Ovary (tissue), 9 donors: ENCODE measurements around the gene FALEC. TPM values are rescaled to one million over a fixed set of nuclear protein-coding genes. Genes with fewer than 3 reads are reported as not detected.
"Not testable (repeated sequence)": the region's sequence is repeated elsewhere in the genome, so short reads cannot be mapped to it uniquely, and the experiment has no call there.

Experiments
- DNase-seq, 5 donors: peaks; one replicate each; pipeline ENCODE4 v3.0.0-alpha.2; 2019 to 2020
- H3K27ac ChIP-seq, 2 donors: fragments of 200-600 bp; one replicate each; pipeline versions ENCODE4 v1.5.1 to v1.8.0; 2019 to 2022
- H3K27me3 ChIP-seq: fragments of 200-600 bp; one replicate; pipeline ENCODE4 v1.8.0; 2022
- H3K36me3 ChIP-seq: fragments of 200-600 bp; sonication (generic); one replicate; pipeline ENCODE4 v1.5.1; 2019
- H3K4me1 ChIP-seq: one replicate; pipeline ENCODE4 v1.8.1; 2013; ENCODE audit warnings: mild to moderate bottlenecking, moderate library complexity; ENCODE audit not compliant: insufficient read depth
- H3K4me3 ChIP-seq: fragments of 200-600 bp; sonication (generic); one replicate; pipeline ENCODE4 v1.5.1; 2017
- H3K9me3 ChIP-seq, 2 donors: fragments of 200-600 bp in 1 of 2; sonication (generic) in 1 of 2; one replicate each; pipeline versions ENCODE4 v1.5.1 to v1.8.1; 2013 to 2019; ENCODE audit warnings: mild to moderate bottlenecking in 1 of 2, moderate library complexity in 1 of 2
- EP300 ChIP-seq: sonication (generic); formaldehyde crosslinking; IDR thresholded peaks from one replicate; pipeline ENCODE4 v1.6.1; 2017; ENCODE audit warnings: antibody characterized with exemption
- POLR2A ChIP-seq: fragments of 450-650 bp; IDR thresholded peaks from one replicate; pipeline ENCODE4 v1.6.1; 2017; ENCODE audit warnings: antibody characterized with exemption, mild to moderate bottlenecking, moderate library complexity
- WGBS, 3 donors: extraction: QIAGEN DNeasy Blood & Tissue Kit in 1 of 3; methylation state at CpG; one replicate each; pipeline versions ENCODE4 v1.1.5 to v1.1.7; 2013 to 2017; 5-methylcytosine and 5-hydroxymethylcytosine counted together
- intact Hi-C, 4 donors: fragments of 100-400 bp; cut with DNase I; formaldehyde crosslinking; loops; one replicate each; pipeline versions ENCODE4 v1.11.0 to v1.15.1; 2022 to 2023
- microRNA-seq, 3 donors: library from miRNA; unstranded; fragments of <30 nt; microRNA quantifications; one replicate each; pipeline versions ENCODE4 to v1.2.0, GENCODE V29; 2019 to 2020
- polyA plus RNA-seq, 2 donors: library from polyadenylated mRNA; stranded (reverse); fragments of 200-250 nt in 1 of 2; fragments of 350-450 nt in 1 of 2; fragmentation: Illumina TruSeq in 1 of 2; extraction: RNeasy Lipid Tissue Mini Kit (QIAGEN cat#74804) in 1 of 2; gene quantifications; one replicate each; pipeline ENCODE4 v1.2.3, GENCODE V29; 2013 to 2014
- small RNA-seq: library from RNA; depleted of rRNA; stranded (forward); fragments of <200 nt; gene quantifications from one replicate; pipeline ENCODE3, GENCODE V24; 2016
- total RNA-seq, 7 donors: library from RNA; depleted of rRNA in 2 of 7; stranded (reverse); fragments of >200 nt in 2 of 7; fragmentation: NEBNext Ultra II Directional in 3 of 7; extraction: Animal tissue kit (Norgen Biotek cat#: 25700) in 3 of 7; gene quantifications; one replicate each; pipeline versions ENCODE4 v1.1.0 to v1.2.4, GENCODE V29; 2016 to 2023
- TF ChIP-seq, protein P1 (sequence below), 3 donors: fragments of 450-650 bp in 2 of 3; fragments of 200-600 bp in 1 of 3; IDR thresholded peaks; one replicate each; pipeline versions ENCODE4 v1.5.1 to v1.8.0; 2016 to 2022; ENCODE audit warnings: antibody characterized with exemption in 3 of 3, mild to moderate bottlenecking in 1 of 3
- donor health status: DM: no; HTN: no; CAD: no; lungs with moderate emphysema.
- donor health status: DM: no; HTN: no; CAD: no.
- donor health status: Bipolar disorder and iron deficiency.
- donor health status: DM: yes; HTN: yes; CAD: no.
- donor health status: DM: no; HTN: no; CAD: no.
- donor health status: DM: yes; HTN: yes; CAD: no.

The FALEC gene
- total and polyA plus RNA-seq, 9 donors: 0.51 to 1.7 (median 0.77) TPM; not detected in 5

DNA sequence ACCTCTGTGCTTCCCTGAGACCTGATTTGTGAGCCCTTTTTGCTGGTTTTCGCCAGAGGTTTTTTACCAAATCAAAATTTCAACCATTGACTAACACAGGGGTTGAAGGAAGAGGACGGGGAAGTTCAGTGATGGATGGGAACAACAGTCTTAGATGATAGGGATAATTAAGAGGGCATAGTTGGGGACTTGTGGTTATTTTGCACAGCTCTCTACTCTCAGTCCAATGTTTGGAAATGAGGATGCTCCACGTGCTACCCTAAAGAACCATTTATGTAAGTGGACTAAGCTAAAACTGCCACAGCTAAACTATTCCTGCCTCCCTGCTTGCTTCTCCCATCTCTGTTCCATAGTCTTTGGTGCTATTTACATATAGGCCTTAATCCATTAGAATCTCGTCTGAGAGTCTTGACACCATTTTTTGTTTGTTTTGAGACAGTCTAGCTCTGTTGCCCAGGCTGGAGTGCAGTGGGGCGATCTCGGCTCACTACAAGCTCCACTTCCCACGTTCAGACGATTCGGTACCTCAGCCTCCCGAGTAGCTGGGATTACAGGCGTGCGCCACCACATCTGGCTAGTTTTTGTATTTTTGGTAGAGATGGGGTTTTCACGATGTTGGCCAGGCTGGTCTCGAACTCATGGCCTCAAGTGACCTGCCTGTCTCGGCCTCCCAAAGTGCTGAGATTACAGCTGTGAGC is 64.5 kb downstream of the FALEC start:
- Histone ChIP-seq H3K4me3 (peak overlapping the region; percentile 47), H3K27me3 (no peaks in the 10 kb centered on the region), H3K9me3 (no peaks in the 10 kb centered on the region), H3K4me1 (peaks cover 4% of the 10 kb centered on the region), H3K27ac (peak overlapping the region; percentile 75 to 97), H3K36me3 (no peaks in the 10 kb centered on the region)
- WGBS, 3 donors: 64 to 70% (median 70%) methylated on average over 15 of the region's 15 CpGs
- intact Hi-C loops: loop anchor here in 2 of 4 donors (1.0 to 2.0 kb wide), 2 partner anchors 17 to 49 kb away; partner anchors contain the start of gene ENSA (in 1 of the 2)
- peak in 3 of 5 donors; percentile 30 to 46 (median 37) for DNase-seq
- TF ChIP-seq POLR2A (no peak), EP300 (no peak)
- TF ChIP-seq, protein P1, sequence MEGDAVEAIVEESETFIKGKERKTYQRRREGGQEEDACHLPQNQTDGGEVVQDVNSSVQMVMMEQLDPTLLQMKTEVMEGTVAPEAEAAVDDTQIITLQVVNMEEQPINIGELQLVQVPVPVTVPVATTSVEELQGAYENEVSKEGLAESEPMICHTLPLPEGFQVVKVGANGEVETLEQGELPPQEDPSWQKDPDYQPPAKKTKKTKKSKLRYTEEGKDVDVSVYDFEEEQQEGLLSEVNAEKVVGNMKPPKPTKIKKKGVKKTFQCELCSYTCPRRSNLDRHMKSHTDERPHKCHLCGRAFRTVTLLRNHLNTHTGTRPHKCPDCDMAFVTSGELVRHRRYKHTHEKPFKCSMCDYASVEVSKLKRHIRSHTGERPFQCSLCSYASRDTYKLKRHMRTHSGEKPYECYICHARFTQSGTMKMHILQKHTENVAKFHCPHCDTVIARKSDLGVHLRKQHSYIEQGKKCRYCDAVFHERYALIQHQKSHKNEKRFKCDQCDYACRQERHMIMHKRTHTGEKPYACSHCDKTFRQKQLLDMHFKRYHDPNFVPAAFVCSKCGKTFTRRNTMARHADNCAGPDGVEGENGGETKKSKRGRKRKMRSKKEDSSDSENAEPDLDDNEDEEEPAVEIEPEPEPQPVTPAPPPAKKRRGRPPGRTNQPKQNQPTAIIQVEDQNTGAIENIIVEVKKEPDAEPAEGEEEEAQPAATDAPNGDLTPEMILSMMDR (IDR thresholded peaks at IDR 0.05): no peak

DNA sequence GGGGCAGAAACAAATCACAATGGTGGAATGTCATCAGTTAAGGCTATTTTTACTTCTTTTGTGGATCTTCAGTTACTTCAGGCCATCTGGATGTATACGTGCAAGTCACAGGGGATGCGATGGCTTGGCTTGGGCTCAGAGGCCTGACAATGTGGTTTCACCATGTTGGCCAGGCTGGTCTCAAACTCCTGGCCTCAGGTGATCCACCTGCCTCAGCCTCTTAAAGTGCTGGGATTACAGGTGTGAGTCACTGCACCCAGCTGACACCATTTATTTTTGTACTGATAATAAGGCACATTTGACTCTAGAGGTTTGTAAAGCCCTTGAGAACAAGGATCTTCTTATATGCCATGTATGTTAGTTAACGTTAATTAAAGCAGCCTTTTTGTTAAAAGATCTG is 65.4 kb downstream of the FALEC start:
- intact Hi-C loops, H3K4me1 ChIP-seq, H3K9me3 ChIP-seq, H3K27ac ChIP-seq, H3K27me3 ChIP-seq, H3K4me3 ChIP-seq, H3K36me3 ChIP-seq: not testable (repeated sequence)
- peak in 1 of 5 donors; percentile 17 for DNase-seq
- WGBS, 3 donors: 86 to 99% (median 96%) methylated on average over 3 of the region's 3 CpGs

DNA sequence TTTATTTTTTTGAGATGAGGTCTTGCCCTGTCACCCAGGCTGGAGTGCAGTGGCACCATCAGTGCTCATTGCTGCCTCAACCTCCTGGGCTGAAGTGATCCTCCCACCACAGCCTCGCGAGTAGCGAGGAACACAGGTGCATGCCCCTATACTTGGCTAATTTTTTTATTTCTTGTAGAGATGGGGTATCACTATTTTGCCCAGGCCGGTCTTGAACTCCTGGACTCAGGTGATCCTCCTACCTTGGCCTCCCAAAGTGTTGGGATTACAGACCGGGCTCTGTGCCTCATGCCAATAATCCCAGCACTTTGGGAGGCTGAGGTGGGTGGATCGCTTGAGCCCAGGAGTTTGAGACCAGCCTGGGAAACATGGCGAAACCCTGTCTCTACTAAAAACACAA is 65.9 kb downstream of the FALEC start:
- WGBS, 3 donors: 96 to 98% (median 97%) methylated on average over 7 of the region's 7 CpGs
- H3K27ac ChIP-seq, intact Hi-C loops, H3K4me3 ChIP-seq, H3K36me3 ChIP-seq, H3K9me3 ChIP-seq, H3K4me1 ChIP-seq, H3K27me3 ChIP-seq: not testable (repeated sequence)
- DNase-seq: peak in 1 of 5 donors; percentile 28

DNA sequence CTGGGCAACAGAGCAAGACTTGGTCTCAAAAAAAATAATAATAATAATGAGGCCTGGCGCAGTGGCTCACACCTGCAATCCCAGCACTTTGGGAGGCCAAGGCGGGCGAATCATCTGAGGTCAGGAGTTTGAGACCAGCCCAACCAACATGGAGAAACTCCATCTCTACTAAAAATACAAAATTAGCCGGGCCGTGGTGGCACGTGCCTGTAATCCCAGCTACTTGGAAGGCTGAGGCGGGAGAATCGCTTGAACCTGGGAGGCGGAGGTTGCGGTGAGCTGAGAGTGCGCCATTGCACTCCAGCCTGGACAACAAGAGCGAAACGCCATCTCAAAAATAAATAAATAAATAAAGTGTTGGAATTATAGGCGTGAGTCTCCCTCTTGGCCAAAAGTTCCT is 66.4 kb downstream of the FALEC start:
- H3K27me3 ChIP-seq, intact Hi-C loops, H3K4me1 ChIP-seq, H3K9me3 ChIP-seq, H3K36me3 ChIP-seq, H3K27ac ChIP-seq, H3K4me3 ChIP-seq: not testable (repeated sequence)
- DNase-seq: peak in 2 of 5 donors; percentile 11 to 21
- 94 to 99% (median 97%) methylated on average over 14 of the region's 14 CpGs for WGBS, 3 donors

DNA sequence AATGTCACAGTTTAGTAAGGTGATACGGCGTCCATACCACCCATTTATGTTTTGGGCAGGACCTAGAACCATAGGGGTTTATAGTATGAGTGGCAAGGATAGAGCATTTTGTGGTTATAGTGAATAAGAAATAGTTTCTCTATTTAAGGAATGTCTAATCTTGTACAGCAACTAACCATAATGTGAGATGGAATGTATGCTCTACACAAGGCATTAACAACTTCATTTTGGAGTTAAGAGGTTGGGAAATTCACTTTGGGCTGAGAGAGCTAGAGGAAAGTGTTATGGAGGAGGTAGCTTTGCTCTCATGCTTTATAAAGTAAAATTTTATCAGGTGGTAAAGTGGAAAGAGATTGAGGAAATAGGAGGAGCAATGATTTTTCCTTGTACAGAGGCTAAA is 66.8 kb downstream of the FALEC start:
- intact Hi-C loops: no loop called here
- Histone ChIP-seq H3K4me3 (no peak overlapping the region), H3K27ac (no peak overlapping the region), H3K36me3 (no peaks in the 10 kb centered on the region), H3K9me3 (no peaks in the 10 kb centered on the region), H3K27me3 (no peaks in the 10 kb centered on the region), H3K4me1 (peaks cover 3% of the 10 kb centered on the region)
- TF ChIP-seq EP300: no peak
- no peak for TF ChIP-seq POLR2A
- TF ChIP-seq, protein P1 (IDR thresholded peaks at IDR 0.05): no peak
- WGBS, 3 donors: 79 to 97% (median 83%) methylated on average over 2 of the region's 2 CpGs
- no peak for DNase-seq

Small RNAs within 50 kb of the gene (microRNA-seq; reads per million reads assigned to microRNA genes)
- gene MIR4257 (0 reads per million in 3 donors), gene MIR6878 (0 reads per million in 3 donors)

Small RNAs within 50 kb of the gene (small RNA-seq; reads per million reads assigned to genes)
- gene MIR4257: not detected
- gene RN7SL473P: not detected
- not detected for gene RN7SL600P

Other genes starting within 250 kb of the FALEC start
- gene APH1A, start 246.7 kb upstream of the FALEC start, total RNA-seq: 100 to 1,000 TPM in 6 of 7 donors, 10 to 100 TPM in 1; 80.0 to 129 (median 116) TPM
- 100 to 1,000 TPM; 103 to 151 TPM for gene APH1A, start 246.7 kb upstream of the FALEC start, polyA plus RNA-seq
- gene C1orf54, start 243.0 kb upstream of the FALEC start, total RNA-seq: 10 to 100 TPM in 1 of 7 donors, 1 to 10 TPM in 6; 2.0 to 20.9 (median 4.4) TPM
- gene C1orf54, start 243.0 kb upstream of the FALEC start, polyA plus RNA-seq: 10 to 100 TPM in 1 of 2 donors, 1 to 10 TPM in 1; 8.4 to 34.8 TPM
- gene CIART, start 233.2 kb upstream of the FALEC start, total RNA-seq: 10 to 100 TPM in 3 of 7 donors, 1 to 10 TPM in 4; 3.6 to 22.5 (median 7.7) TPM
- gene CIART, start 233.2 kb upstream of the FALEC start, polyA plus RNA-seq: 10 to 100 TPM; 10.8 to 12.7 TPM
- 10 to 100 TPM; 42.2 to 74.7 (median 63.1) TPM for gene MRPS21, start 221.9 kb upstream of the FALEC start, total RNA-seq
- gene MRPS21, start 221.9 kb upstream of the FALEC start, polyA plus RNA-seq: 10 to 100 TPM; 80.1 to 85.4 TPM
- 10 to 100 TPM; 34.6 to 86.0 (median 66.9) TPM for gene PRPF3, start 194.2 kb upstream of the FALEC start, total RNA-seq
- 10 to 100 TPM; 50.5 to 68.6 TPM for gene PRPF3, start 194.2 kb upstream of the FALEC start, polyA plus RNA-seq
- gene RPRD2, start 151.6 kb upstream of the FALEC start, total RNA-seq: 10 to 100 TPM; 18.2 to 55.6 (median 43.9) TPM
- gene RPRD2, start 151.6 kb upstream of the FALEC start, polyA plus RNA-seq: 10 to 100 TPM; 20.3 to 53.2 TPM
- 10 to 100 TPM in 6 of 7 donors, 1 to 10 TPM in 1; 8.0 to 24.3 (median 17.2) TPM for gene TARS2, start 28.3 kb upstream of the FALEC start, total RNA-seq
- 10 to 100 TPM; 15.1 to 20.2 TPM for gene TARS2, start 28.3 kb upstream of the FALEC start, polyA plus RNA-seq
- 10 to 100 TPM in 1 of 7 donors, 1 to 10 TPM in 6; 1.8 to 11.0 (median 6.2) TPM for gene ECM1, start 7.6 kb upstream of the FALEC start, total RNA-seq
- 10 to 100 TPM in 1 of 2 donors, 1 to 10 TPM in 1; 4.3 to 16.7 TPM for gene ECM1, start 7.6 kb upstream of the FALEC start, polyA plus RNA-seq
- gene ADAMTSL4, start 33.7 kb downstream of the FALEC start, total RNA-seq: 10 to 100 TPM; 11.6 to 86.6 (median 22.5) TPM
- gene ADAMTSL4, start 33.7 kb downstream of the FALEC start, polyA plus RNA-seq: 10 to 100 TPM in 1 of 2 donors, 1 to 10 TPM in 1; 8.8 to 12.1 TPM
- 100 to 1,000 TPM in 6 of 7 donors, 10 to 100 TPM in 1; 91.1 to 280 (median 145) TPM for gene MCL1, start 63.9 kb downstream of the FALEC start, total RNA-seq
- 100 to 1,000 TPM in 1 of 2 donors, 10 to 100 TPM in 1; 74.2 to 209 TPM for gene MCL1, start 63.9 kb downstream of the FALEC start, polyA plus RNA-seq
- 100 to 1,000 TPM; 134 to 196 (median 152) TPM for gene ENSA, start 113.9 kb downstream of the FALEC start, total RNA-seq
- gene ENSA, start 113.9 kb downstream of the FALEC start, polyA plus RNA-seq: 100 to 1,000 TPM; 111 to 193 TPM
- gene GOLPH3L, start 181.4 kb downstream of the FALEC start, total RNA-seq: 10 to 100 TPM; 20.0 to 43.2 (median 29.9) TPM
- 10 to 100 TPM; 22.6 to 46.2 TPM for gene GOLPH3L, start 181.4 kb downstream of the FALEC start, polyA plus RNA-seq
- gene HORMAD1, start 205.1 kb downstream of the FALEC start, total RNA-seq: not detected
- gene HORMAD1, start 205.1 kb downstream of the FALEC start, polyA plus RNA-seq: under 1 TPM in 1 of 2 donors, not detected in 1; 0.10 TPM